Upper lobe of left lung (tissue), 4 donors: ENCODE results near the gene RAB6B.

Source experiments
- CTCF ChIP-seq, 6 experiments: fragments of 450-650 bp in 4 of 6; fragments of 200-600 bp in 2 of 6; sonication (generic) in 2 of 6; IDR thresholded peaks; one replicate each; pipeline ENCODE4 v1.5.1; 2016 to 2019; ENCODE audit warnings: antibody characterized with exemption in 6 of 6
- EP300 ChIP-seq, 4 donors: sonication (generic); formaldehyde crosslinking; IDR thresholded peaks; one replicate each; pipeline ENCODE4 v1.5.1; 2017; ENCODE audit warnings: antibody characterized with exemption in 4 of 4, control low read depth in 2 of 4

GRCh38 chr3:133851266-133851906, 44.3 kb downstream of the RAB6B start:
- TF ChIP-seq CTCF (IDR thresholded peaks at IDR 0.05), result no peak
- TF ChIP-seq EP300 (IDR thresholded peaks at IDR 0.05), result no peak
